ENCODE measurements around the gene SCAND1.
A peak's percentile ranks its signal among the peaks of the same experiment; 100 is the strongest.
"Not testable (repeated sequence)": the region's sequence is repeated elsewhere in the genome, so short reads cannot be mapped to it uniquely, and the experiment has no call there.

The SCAND1 gene

DNA sequence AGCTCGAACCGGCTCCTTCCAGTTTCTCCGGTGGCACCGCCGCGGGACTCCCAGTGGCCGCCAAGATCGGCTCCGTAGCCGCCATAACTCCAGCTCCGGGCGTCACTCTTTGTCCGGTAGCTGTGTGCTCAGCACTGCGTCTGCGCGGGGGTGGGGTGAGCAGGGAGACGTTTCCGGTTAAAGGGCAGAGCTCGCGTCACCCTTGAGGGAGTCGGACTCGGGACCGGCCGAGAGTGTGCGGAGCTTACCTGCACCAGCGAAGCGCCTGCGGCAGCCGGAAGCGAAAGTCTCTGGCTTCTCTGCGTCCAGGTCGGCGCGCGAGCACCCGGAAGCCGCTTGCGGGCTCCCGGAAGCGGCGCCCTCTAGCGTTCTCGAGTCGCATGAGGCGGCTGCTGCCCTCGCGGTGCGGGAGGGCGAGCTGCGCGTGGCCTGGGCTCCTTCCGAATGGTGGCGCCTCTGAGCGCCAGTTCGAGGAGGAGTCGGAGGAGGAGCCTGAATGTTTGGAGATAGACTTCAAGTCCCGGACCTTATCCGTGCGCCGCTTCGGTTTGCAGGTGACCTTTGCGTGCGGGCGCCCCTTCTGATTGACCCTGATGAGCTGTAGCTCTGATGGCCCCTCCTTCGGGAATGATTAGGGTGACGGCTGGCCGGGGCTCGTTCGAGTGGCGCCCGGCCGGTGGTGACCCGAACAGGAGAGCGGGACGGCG lies at the start of gene SCAND1:
SCAND1 (minus strand) TSS at position 303 of the 707 bp plus-strand sequence; CDS start at position 85, 218 bp downstream.
- Mint-ChIP-seq H3K4me1 (peaks cover 28% of the 10 kb centered on the region), H3K4me3 (peak within 1 kb of the TSS; percentile 98), H3K9me3 (peaks cover 2% of the 10 kb centered on the region), H3K27me3 (peaks cover 7% of the 10 kb centered on the region), H3K36me3 (peaks cover 13% of the 10 kb centered on the region), H3K27ac (peak within 1 kb of the TSS; percentile 99)
- CTCF ChIA-PET: interaction anchor here (0.6 to 2.6 kb wide), 22 partner anchors 11 to 612 kb away, joined by 3 to 21 read pairs (median 3); partner anchors contain the start of gene RBM39
- DNase-seq: peak; percentile 98

DNA sequence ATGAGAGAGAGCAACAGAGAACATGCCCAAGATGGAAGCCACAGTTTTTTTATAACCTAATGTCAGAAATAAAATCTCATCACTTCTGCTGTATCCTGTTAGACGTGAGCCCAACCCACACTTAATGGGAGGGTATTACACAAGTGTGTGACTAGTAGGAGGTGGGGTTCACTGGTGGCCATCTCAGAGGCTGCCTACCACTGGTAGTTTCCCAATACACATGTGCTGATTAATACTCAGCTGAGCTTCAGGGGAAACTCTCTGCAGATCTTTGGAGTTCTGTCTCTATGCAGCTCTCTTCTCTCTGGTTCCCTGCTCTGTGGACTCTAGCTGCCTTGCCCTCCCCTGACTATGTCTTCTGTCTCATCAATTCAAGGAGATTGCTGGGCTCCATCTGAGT lies 49.7 kb upstream of the SCAND1 start:
- H3K36me3 Mint-ChIP-seq: no peaks in the 10 kb centered on the region
- no peak for DNase-seq
- CTCF ChIA-PET: no interaction called here
- H3K27me3 Mint-ChIP-seq: peaks cover 9% of the 10 kb centered on the region
- no peak overlapping the region for H3K4me3 Mint-ChIP-seq
- H3K4me1 Mint-ChIP-seq: no peaks in the 10 kb centered on the region
- H3K9me3 Mint-ChIP-seq: peaks cover 13% of the 10 kb centered on the region
- H3K27ac Mint-ChIP-seq: no peak overlapping the region

DNA sequence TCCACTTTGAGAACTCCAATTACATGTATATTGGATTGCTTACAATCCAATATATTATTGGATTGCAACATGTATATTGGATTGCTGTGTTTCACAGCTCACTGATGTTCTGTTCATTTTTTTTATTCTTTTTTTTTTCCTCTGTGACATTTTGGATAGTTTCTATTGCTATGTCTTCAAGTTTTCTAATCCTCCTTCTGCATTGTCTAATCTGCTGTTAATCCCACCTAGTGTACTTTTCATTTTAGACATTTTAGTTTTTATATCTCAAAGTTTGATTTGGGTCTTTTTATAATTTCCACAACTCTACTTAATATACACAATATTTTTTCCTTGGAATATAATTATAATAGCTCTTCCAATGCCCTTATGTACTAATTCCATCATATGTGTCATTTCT lies 48.6 kb upstream of the SCAND1 start:
- Mint-ChIP-seq H3K9me3 (peaks cover 13% of the 10 kb centered on the region), H3K4me1 (no peaks in the 10 kb centered on the region), H3K36me3 (no peaks in the 10 kb centered on the region), H3K27me3 (peaks cover 9% of the 10 kb centered on the region), H3K27ac (no peak overlapping the region), H3K4me3 (no peak overlapping the region)
- no peak for DNase-seq
- CTCF ChIA-PET: interaction anchor here (0.8 to 1.1 kb wide), 2 partner anchors 10 to 112 kb away, joined by 3 to 4 read pairs; no protein-coding TSS in a partner anchor

DNA sequence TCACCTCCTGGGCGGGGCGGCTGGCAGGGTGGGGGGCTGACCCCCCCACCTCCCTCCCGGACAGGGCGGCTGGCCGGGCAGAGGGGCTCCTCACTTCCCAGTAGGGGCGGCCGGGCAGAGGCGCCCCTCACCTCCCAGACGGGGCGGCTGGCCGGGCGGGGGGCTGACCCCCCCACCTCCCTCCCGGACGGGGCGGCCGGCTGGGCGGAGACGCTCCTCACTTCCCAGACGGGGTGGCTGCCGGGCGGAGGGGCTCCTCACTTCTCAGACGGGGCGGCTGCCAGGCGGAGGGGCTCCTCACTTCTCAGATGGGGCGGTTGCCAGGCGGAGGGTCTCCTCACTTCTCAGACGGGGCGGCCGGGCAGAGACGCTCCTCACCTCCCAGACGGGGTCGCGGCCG lies 47.0 kb upstream of the SCAND1 start:
- H3K9me3 Mint-ChIP-seq: peaks cover 13% of the 10 kb centered on the region
- H3K27me3 Mint-ChIP-seq, DNase-seq, H3K4me1 Mint-ChIP-seq, H3K4me3 Mint-ChIP-seq, CTCF ChIA-PET, H3K27ac Mint-ChIP-seq, H3K36me3 Mint-ChIP-seq: not testable (repeated sequence)

DNA sequence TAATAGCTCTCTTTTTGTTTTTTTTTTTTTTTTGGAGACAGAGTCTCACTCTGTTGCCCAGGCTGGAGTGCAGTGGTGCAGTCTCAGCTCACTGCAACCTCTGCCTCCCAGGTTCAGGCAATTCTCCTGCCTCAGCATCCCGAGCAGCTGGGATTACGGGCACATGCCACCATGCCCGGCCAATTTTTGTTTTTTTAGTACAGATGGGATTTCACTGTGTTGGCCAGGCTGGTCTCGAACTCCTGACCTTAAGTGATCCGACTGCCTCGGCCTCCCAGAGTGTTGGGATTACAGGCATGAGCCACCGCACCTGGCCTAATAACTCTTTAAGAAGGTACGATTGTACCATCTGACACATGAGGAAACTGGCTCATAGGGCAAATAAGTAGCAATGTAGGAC lies 42.2 kb upstream of the SCAND1 start:
- not testable (repeated sequence) for H3K4me3 Mint-ChIP-seq, DNase-seq, H3K4me1 Mint-ChIP-seq, H3K9me3 Mint-ChIP-seq, H3K36me3 Mint-ChIP-seq, H3K27ac Mint-ChIP-seq, H3K27me3 Mint-ChIP-seq
- CTCF ChIA-PET: interaction anchor here (1.4 to 8.7 kb wide), 2 partner anchors 141 to 206 kb away, joined by 4 to 226 read pairs; no protein-coding TSS in a partner anchor

DNA sequence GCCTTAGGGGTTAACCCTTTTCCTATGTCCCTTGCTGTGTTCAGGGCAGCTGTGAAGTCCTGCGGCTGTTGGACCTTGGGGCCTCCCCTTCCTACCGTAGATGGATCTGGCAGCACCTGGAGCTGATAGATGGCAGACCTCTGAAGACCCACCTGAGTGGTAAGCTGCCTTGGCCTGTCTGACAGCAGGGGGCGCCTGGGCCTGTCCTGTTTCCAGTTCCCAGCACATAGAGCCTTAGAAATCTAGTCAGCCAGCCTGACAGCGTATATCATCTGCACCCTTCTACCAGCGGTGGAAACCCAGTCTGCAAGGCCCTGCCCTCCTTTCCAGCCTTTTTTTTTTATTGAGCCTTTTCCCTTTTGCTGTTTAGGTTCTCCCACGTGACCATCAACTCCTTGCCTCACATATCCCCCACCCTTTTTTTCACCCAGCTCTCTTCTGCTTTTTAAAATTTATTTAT lies 40.7 kb upstream of the SCAND1 start:
- DNase-seq: peak; percentile 88
- Mint-ChIP-seq H3K4me1 (no peaks in the 10 kb centered on the region), H3K36me3 (no peaks in the 10 kb centered on the region), H3K27ac (no peak overlapping the region), H3K9me3 (no peaks in the 10 kb centered on the region), H3K4me3 (no peak overlapping the region), H3K27me3 (peaks cover 16% of the 10 kb centered on the region)
- CTCF ChIA-PET: interaction anchor here (0.7 to 8.7 kb wide), 9 partner anchors 12 to 307 kb away, joined by 3 to 226 read pairs (median 4); no protein-coding TSS in a partner anchor

DNA sequence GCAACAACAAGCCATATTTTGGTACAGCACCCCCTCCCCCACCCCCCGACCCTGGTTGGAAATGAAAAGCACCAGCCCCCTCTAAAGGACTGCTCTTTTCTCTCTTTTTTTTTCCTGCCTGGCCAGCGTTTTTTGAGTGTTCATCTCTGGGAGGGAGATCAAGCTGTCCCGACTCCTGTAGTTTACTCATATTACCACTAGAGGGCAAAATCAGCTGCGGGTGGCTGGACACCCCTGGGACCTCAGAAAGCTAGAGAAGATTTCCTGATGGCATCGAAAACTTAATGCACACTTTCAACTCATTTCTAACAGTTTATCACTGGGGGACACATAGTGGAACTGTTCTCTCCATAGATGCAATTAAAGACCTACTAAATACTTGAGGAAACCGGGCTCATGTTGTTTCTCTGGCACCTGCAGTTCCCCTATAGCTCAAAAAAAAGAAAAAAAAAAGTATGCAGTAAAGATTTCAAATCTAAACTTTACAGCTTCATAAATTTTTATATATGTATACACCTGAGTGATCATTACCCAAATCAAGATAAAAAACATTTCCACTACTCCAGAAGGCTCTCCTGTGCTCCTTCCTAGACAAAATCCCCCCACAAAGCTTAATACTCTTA lies 38.5 kb upstream of the SCAND1 start:
- H3K4me3 Mint-ChIP-seq: no peak overlapping the region
- no peaks in the 10 kb centered on the region for H3K9me3 Mint-ChIP-seq
- peak; percentile 58 for DNase-seq
- CTCF ChIA-PET: interaction anchor here (0.7 to 8.7 kb wide), 44 partner anchors 10 to 527 kb away, joined by 3 to 226 read pairs (median 4); partner anchors contain the start of gene SCAND1
- H3K27me3 Mint-ChIP-seq: peaks cover 21% of the 10 kb centered on the region
- H3K27ac Mint-ChIP-seq: no peak overlapping the region
- no peaks in the 10 kb centered on the region for H3K36me3 Mint-ChIP-seq
- H3K4me1 Mint-ChIP-seq: no peaks in the 10 kb centered on the region

DNA sequence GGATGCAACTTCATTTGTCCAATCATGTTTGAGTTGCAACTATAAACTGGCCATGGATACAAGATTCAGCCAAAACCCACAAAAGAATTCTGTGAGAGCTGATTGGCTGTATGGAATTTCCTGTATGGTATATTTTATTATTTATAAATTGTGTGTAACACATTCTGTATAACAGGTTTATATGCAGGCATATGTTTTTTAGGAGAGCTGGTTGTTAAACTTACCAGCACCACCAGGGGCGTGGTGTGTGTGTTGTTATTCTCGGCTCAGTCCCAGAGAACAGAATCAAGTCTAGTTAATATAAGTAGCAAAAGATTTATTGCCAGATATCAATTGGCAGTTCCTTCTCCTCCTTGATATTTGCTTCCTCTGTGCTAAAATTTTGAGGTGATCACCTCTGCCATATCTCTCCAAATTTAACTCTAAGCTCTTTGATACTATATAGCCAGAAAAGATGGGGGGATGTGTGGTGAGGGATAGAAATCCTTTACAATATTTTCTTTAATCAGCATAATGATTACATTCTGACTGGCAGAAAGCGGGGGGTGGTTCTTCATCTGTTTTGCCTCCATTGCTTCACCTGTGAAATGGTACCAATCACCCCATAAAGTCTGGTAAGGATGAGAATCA lies 37.0 kb upstream of the SCAND1 start:
- H3K27ac Mint-ChIP-seq: no peak overlapping the region
- H3K9me3 Mint-ChIP-seq: no peaks in the 10 kb centered on the region
- H3K36me3 Mint-ChIP-seq: no peaks in the 10 kb centered on the region
- CTCF ChIA-PET: interaction anchor here (0.7 to 8.7 kb wide), 12 partner anchors 10 to 332 kb away, joined by 3 to 226 read pairs (median 4); partner anchors contain the start of gene SCAND1
- peaks cover 32% of the 10 kb centered on the region for H3K27me3 Mint-ChIP-seq
- DNase-seq: peak; percentile 41
- H3K4me3 Mint-ChIP-seq: no peak overlapping the region
- no peaks in the 10 kb centered on the region for H3K4me1 Mint-ChIP-seq

DNA sequence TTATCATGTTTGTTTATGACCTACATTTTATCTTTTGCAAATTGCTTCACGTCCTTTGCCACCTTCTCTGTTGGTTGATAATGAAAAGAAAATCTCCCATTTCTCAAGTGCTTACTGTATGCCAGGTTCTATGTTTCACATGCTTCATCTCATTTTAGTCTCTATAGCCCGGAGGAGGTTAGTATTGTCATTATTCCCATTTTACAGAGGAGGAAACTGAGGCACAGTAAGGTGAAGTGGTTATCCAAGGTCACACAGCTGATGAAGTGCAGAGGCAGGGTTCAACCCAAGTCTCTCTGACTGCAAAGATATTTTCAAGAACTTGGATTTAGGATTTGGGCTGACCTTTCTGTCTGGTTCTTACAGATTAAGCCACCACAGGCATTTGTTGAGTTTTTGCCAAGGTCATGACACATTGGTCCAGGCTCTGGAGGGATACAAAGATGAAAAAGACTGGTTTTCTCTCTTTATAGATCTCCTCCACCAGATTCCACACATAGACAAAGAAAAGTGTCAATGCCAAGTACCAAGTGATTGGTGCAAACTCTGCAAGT lies 34.7 kb upstream of the SCAND1 start:
- H3K9me3 Mint-ChIP-seq: no peaks in the 10 kb centered on the region
- H3K27ac Mint-ChIP-seq: no peak overlapping the region
- H3K27me3 Mint-ChIP-seq: peaks cover 36% of the 10 kb centered on the region
- H3K4me1 Mint-ChIP-seq: no peaks in the 10 kb centered on the region
- no peak overlapping the region for H3K4me3 Mint-ChIP-seq
- no peaks in the 10 kb centered on the region for H3K36me3 Mint-ChIP-seq
- CTCF ChIA-PET: interaction anchor here (3.2 kb wide), 1 partner anchor 8 kb away, joined by 17 read pairs; no protein-coding TSS in a partner anchor
- DNase-seq: no peak

DNA sequence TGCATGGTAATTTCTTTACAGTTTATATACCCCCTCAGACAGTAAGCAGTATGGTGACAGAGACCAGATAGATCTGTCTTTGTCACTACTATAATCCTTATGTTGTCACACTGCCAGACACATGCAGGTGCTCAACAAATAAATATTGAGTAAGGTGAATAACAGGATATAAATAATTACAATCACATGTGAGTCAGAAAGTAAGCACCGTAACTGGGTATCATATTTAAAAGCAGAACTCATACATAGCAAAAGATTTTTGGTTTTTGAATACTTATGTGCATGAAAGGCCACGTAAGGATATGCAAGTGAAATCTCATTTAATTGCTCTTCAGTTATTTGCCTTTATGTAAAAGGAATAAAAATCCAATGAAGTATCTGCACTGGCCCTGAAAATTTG lies 31.5 kb upstream of the SCAND1 start:
- CTCF ChIA-PET: interaction anchor here (1.1 to 1.2 kb wide), 2 partner anchors 14 to 154 kb away, joined by 3 to 7 read pairs; no protein-coding TSS in a partner anchor
- DNase-seq: no peak
- Mint-ChIP-seq H3K9me3 (no peaks in the 10 kb centered on the region), H3K4me1 (no peaks in the 10 kb centered on the region), H3K27me3 (peaks cover 36% of the 10 kb centered on the region), H3K4me3 (no peak overlapping the region), H3K36me3 (no peaks in the 10 kb centered on the region), H3K27ac (no peak overlapping the region)

DNA sequence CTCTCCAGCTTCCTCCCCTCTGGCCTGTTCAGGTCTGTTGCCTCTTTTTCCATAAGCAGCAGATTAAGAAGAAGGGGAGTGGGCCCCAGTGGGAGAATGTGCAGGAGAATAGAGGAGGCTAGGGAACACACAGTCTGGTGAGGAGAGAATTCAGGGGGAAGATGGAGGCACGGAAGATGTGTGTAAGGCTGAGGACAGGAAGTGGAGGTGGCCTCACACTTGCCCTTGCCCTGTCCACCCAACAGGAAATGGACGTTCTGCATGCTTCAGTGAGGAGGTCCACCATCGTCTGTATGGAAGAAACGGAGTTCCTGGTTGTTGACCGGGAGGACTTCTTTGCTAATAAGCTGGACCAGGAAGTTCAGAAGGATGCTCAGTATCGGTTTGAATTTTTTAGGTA lies 30.1 kb upstream of the SCAND1 start:
- Mint-ChIP-seq H3K9me3 (no peaks in the 10 kb centered on the region), H3K27me3 (peaks cover 37% of the 10 kb centered on the region), H3K4me3 (no peak overlapping the region), H3K36me3 (no peaks in the 10 kb centered on the region), H3K4me1 (no peaks in the 10 kb centered on the region), H3K27ac (no peak overlapping the region)
- DNase-seq: no peak
- CTCF ChIA-PET: interaction anchor here (1.2 to 2.3 kb wide), 2 partner anchors 9 to 155 kb away, joined by 7 to 17 read pairs; no protein-coding TSS in a partner anchor

DNA sequence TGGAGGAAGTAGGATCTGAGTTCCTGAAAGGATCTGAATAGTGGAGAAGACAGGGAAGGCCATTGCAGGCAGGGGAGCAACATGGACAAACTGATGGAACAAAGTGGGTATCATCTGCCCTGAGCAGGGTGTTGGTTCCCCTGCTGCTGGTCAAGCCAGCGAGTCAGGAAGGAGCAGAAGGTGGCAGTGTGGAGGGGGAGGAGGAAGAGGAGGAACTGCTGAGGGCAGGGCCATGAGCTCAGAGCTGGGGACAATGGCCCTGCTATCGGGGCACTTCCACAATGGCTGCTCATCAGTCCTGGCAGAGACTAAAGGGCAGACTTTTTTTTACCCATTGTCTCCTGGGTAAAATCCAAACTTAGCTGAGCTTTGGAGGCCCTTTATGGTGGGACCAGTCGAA lies 27.7 kb upstream of the SCAND1 start:
- Mint-ChIP-seq H3K27ac (no peak overlapping the region), H3K4me1 (no peaks in the 10 kb centered on the region)

DNA sequence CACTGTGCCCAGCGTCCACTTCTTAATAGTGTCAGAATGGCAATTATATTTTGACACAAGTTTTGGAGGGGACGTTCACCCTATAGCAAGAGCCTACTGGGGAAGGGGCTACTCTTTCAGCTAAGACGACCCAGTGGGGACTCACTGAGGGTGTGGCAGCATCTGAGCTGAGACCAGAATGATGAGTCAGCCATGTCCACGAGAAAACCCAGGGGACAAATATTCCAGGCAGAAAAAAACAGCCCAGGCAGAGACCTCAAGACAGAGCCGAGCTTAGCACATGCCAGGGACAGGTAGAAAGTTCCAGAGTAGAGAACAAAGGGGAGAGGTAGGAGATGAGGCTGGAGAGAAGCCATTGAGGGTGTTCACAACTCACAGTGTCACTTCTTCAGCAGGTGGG lies 25.2 kb upstream of the SCAND1 start:
- Mint-ChIP-seq H3K27ac (no peak overlapping the region), H3K4me1 (no peaks in the 10 kb centered on the region), H3K27me3 (peaks cover 24% of the 10 kb centered on the region), H3K36me3 (no peaks in the 10 kb centered on the region), H3K4me3 (no peak overlapping the region), H3K9me3 (no peaks in the 10 kb centered on the region)
- CTCF ChIA-PET: interaction anchor here (0.7 to 3.3 kb wide), 2 partner anchors 11 to 14 kb away, joined by 3 to 17 read pairs; no protein-coding TSS in a partner anchor
- no peak for DNase-seq

More for the DNA sequence above, 27.7 kb upstream of the SCAND1 start:
- Mint-ChIP-seq H3K36me3 (no peaks in the 10 kb centered on the region), H3K4me3 (no peak overlapping the region), H3K9me3 (no peaks in the 10 kb centered on the region), H3K27me3 (peaks cover 32% of the 10 kb centered on the region)
- CTCF ChIA-PET: interaction anchor here (1.3 to 3.3 kb wide), 3 partner anchors 8 to 11 kb away, joined by 5 to 17 read pairs (median 17); no protein-coding TSS in a partner anchor
- DNase-seq: no peak

All from activated naive CD4-positive, alpha-beta T cell treated with anti-CD3 and anti-CD28 coated beads, Interleukin-2, amount 10 ng/mL, durations not matched to agents 7 days and 5 days (primary cell).